GM21526 (cell line): Measurements from ENCODE around the gene PLAAT5.
"Not testable (repeated sequence)": the region's sequence is repeated elsewhere in the genome, so short reads cannot be mapped to it uniquely, and the experiment has no call there.

Experiments
- ATAC-seq: cut with Tn5 transposase; IDR thresholded peaks from one replicate; pipeline ENCODE4 v1.9.1; 2021; ENCODE audit warnings: moderate library complexity; ENCODE audit not compliant: unreplicated experiment, low FRiP score

Gene PLAAT5

DNA sequence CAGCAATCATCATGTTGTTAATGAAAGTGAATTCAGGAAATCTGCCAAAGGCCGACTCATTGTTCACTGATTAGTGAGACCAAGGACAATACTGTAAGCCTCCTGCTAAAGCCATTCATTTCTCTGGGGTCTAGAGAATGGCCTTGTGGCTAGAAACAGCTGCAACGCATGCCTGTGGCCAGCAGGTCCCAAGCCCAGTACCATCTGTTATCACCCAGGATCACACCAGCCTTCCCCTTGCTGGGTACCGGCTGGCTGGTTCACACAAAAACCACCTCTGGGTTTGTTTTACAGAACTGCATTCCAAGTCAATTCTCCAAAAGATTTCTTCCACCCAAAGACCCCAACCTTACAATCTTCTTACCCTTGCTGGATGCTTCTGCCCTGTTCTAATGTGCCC, 1.1 kb downstream of the PLAAT5 start:
- no peak for ATAC-seq

DNA sequence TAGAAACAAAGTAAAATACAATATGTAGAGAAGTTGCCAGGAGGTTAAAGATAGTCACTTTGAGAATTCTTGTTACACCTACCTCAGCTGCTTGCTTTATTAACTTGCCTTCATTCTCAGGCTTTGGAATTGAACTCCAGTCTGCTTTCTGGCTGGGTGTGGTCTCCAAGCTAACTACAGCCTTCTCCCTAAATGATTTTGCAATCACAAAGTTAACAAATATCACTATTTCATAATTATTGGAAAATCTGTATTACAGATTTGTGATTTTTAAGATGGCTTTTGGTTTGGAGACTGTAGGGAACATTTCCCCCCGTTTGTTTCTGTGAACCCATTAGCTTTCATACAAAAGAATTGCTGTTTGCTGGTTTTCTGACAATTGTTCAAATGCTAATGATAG, 2.2 kb downstream of the PLAAT5 start:
- ATAC-seq: no peak

DNA sequence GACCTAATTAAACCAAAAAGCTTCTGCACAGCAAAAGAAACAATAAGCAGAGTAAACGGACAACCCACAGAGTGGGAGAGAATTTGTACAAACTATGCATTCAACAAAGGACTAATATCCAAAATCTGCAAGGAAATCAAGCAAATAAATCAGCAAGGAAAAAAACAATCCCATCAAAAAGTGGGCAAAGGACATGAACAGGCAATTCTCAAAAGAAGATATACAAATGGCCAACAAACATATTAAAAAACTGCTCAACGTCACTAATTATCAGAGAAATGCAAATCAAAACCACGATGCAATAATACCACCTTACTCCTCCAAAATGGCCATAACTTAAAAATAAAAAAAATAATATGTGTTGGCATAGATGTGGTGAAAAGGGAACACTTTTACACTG, 5.2 kb downstream of the PLAAT5 start:
- no peak for ATAC-seq

DNA sequence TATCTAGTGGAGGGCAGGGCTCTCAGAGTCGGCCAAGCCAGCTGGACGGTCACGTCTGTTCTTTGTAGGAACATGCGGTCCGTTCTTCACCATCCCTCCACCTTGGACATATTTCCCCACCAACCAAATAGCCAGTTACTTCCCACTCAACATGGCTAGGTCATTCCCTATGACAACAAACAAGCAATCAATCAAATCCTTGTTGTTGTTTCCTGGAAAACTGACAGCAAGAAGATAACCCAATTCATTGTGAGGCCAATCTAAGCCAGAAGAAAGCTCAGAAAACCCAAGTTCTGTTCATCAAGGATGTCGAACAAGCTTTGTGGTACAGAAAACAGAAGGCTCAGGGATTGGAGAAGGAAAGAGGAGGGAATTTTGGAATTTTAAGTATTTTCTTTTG, 10.9 kb downstream of the PLAAT5 start:
- ATAC-seq: no peak

DNA sequence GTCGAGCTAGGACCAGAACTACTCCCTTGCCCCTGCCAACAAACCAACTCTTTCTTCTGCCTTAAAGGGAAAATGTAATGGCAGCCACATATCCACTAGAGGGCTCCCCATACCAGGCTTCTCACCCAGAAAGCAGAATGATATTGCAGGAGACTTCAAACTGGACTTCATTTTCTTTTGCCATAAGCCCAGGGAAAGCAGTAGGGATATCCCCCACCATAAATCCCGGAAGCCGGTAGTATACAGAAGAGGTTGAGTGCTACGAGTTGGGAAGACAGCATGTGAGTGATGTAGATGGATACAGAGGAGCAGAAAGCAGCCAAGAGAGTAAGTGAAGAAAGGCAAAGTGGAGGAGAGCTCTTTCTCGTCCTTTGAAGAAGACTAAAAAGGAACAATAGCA, 12.1 kb downstream of the PLAAT5 start:
- ATAC-seq: no peak

DNA sequence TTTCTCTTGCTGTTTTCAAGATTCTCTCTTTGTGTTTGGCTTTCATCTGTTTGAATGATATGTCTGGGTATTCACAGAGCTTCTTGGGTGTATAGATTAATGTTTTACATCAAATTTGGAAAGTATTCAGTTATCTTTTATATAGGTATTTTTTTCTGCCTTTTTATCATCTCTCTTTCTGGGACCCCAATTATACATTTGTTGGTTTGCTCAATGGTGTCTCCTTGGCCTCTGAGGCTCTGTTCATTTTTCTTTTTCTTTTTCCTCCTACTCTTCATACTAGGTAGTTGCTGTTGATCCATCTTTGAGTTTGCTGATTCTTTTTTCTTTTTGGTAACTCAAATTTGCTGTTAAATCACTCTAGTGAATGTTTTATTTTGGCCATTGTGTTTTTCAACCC, 14.3 kb downstream of the PLAAT5 start:
- no peak for ATAC-seq

DNA sequence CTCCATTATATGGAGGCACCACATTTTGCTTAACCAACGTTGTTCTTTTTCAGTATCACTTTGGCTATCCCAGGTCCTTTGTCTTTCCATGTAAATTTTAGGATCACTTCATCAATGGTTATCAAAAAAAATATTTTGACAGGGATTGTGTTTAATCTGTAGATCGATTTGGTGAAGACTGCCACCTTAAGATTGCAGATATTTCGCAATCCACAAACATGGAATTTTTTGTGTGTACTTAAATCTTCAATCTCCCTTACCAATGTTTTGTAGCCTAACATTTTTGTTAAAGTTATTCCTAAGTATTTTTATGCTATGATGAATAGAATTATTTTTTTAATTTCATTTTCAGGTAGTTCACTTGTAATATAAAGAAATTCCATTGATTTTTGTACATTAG, 18.6 kb downstream of the PLAAT5 start:
- no peak for ATAC-seq

DNA sequence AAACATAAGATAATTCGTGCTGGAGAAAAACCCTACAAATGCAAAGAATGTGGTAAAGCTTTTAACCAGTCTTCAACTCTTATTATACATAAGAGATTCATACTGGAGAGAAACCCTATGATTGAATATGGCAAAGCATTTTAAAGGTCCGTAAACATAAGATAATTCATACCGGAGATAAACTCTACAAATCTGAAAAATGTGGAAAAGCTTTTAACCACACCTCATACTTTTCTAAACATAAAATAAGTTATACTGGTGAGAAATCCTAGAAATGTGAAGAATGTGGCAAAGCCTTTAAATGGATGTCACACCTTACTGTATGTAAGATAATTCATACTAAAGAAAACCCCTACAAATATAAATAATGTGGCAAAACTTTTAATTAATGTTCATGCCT, 20.7 kb downstream of the PLAAT5 start:
- ATAC-seq: no peak

DNA sequence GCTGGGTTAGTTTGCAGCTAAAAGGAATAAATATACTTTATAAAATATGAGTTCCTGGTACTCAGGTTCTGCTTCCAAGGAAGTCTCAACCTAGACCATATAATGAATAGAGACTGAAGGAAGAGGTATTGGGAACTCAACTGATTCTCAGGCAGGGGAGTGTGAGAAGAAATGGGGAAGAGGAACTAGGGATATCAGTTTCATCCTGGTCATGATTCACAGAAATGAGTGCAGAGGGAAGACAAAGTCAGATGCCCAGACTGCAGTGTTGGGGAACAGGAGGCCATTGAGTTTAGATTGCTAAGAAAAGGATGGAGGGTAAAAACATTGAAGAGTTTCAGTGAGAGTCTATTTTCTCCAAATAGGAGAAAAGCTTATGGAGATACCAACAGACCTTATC, 28.8 kb downstream of the PLAAT5 start:
- ATAC-seq: no peak

DNA sequence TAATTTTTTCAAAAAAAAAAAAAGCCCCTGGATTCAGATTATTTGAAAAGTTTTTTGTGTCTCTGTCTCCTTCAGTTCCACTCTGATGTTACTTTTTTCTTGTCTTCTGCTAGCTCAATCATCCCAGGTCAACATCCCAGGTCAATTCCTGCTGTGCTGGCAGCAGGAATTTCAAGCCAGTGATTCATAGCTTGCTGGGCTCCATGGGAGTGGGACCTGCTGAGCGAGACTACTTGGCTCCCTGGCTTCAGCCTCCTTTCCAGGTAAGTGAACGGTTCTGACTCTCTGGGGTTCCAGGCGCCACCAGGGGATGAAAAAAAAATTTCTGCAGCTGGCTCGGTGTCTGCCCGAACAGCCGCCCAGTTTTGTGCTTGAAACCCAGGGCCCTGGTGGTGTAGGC, 31.4 kb downstream of the PLAAT5 start:
- ATAC-seq: no peak

DNA sequence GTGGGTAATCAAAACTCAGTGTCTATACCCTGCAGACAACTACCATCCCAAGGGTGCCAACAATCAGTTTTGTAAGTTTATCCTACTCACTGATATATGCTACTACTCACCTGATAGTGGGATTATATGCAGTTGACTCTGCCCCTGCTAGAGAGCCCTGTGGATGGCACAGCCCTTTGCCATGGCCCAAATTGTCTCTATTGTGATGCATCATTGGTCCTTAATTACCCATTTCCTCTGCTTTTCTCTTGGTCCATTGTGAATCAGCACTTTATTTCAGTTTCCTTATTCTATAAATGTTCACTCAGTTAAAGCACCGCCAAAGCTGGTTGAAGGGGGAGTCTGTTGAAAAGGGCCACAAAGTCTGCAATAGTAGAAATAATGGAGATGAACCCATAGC, 42.3 kb downstream of the PLAAT5 start:
- ATAC-seq: no peak

DNA sequence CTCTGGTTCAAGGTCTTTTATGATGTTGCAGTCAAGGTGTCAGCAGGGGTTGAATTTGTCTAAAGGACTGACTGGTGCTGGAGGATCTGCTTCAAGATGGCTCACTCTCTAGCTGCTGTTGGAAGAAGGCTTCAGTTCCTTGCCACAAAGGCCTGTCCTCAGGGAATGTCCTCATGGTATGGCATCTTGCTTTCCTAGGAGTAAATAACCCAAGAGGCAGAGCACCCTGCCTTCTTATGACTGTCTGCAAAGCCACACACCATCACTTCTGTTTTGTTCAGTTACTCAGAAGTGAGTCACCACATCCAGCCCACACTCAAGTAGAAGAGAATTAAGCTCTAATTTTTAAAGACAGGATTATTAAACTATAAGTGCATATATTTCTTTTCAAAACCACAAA, 45.2 kb downstream of the PLAAT5 start:
- ATAC-seq: no peak

DNA sequence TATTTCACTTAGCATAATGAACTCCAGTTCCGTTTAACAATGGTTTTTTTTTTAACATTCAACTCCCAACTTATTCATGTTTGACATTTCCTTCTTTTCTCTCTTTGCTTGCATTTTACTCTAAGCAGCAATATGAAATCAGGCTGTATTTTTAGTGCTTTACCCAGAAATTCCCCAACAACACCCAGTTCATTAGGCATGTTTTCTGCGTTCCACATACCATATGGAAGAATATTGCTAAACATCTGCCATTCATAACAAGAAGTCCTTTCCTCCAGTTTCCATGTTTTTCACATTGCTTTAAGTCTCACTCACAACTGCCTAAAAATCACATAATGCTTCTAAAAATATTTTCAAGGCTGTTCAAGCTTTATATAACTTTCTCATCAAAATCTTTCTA, 45.8 kb downstream of the PLAAT5 start:
- no peak for ATAC-seq

DNA sequence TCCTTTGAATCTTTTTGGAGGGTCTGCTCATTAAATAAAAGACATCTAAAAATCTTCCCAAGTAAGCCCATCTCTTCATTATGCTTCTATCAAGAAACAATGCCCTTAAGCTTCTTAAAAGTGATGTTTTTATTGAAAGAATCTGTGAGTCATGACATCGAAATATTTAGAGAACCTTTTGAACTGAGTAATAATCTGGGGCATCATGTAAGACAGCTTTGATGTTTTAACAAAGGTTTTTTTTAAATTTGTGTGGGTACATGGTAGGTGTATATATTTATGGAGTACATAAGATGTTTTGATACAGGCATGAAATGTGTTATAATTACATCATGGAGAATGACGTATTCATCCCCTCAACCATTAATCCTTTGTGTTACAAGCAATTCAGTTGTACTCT, 46.8 kb downstream of the PLAAT5 start:
- no peak for ATAC-seq

DNA sequence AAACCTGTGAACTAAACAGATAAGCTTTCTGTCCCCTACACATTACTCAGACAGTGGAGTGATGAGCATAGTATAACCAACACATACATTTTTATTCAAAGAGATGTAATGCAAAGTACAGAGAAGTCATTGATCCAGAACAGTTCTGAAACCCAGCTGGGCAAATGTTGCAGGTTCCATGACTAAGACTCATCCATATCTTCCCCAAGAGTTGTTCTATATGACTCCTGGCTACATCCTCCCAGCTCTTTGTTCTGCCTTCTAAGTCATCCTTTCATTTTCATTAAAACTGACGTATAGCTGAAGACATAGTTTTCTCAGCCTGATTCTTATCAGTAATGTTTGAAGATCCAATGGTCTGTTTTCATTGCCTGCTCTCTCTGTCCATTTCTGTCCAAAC, 47.3 kb downstream of the PLAAT5 start:
- ATAC-seq: no peak

DNA sequence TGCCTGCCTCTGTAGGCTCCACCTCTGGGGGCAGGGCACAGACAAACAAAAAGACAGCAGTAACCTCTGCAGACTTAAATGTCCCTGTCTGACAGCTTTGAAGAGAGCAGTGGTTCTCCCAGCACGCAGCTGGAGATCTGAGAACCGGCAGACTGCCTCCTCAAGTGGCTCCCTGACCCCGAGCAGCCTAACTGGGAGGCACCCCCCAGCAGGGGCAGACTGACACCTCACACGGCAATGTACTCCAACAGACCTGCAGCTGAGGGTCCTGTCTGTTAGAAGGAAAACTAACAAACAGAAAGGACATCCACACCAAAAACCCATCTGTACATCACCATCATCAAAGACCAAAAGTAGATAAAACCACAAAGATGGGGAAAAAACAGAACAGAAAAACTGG, 55.1 kb downstream of the PLAAT5 start:
- not testable (repeated sequence) for ATAC-seq

DNA sequence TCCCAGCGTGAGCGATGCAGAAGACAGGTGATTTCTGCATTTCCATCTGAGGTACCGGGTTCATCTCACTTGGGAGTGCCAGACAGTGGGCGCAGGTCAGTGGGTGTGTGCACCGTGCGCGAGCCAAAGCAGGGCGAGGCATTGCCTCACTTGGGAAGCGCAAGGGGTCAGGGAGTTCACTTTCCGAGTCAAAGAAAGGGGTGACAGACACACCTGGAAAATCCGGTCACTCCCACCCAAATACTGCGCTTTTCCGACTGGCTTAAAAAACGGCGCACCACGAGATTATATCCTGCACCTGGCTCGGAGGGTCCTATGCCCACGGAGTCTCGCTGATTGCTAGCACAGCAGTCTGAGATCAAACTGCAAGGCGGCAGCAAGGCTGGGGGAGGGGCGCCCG, 55.6 kb downstream of the PLAAT5 start:
- not testable (repeated sequence) for ATAC-seq

DNA sequence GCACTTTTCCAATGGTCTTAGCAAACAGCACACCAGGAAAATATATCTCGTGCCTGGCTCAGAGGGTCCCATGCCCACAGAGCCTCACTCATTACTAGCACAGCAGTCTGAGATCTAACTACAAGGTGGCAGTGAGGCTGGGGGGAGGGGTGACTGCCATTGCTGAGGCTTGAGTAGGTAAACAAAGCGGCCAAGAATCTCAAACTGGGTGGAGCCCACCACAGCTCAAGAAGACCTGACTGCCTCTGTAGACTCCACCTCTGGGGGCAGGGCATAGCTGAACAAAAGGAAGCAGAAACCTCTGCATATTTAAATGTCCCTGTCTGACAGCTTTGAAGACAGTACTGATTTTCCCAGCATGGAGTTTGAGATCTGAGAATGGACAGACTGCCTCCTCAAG, 60.2 kb downstream of the PLAAT5 start:
- not testable (repeated sequence) for ATAC-seq

DNA sequence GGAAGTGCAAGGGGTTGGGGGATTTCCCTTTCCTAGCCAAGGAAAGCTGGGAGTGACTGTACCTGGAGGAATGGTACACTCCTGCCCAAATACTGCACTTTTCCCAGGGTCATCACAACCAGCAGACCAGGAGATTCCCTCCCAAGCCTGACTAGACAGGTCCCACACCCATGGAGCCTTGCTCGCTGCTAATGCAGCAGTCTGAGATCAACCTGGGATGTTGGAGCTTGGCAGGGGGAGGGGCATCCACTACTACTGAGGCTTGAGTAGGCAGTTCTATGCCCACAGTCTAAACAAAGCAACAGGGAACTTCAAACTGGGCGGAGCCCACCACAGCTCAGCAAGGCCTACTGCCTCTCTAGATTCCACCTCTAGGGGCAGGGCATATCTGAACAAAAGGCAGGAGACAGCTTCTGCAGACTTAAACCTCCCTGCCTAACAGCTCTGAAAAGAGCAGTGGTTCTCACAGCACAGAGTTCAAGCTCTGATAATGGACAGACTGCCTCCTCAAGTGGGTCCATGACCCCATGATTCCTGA, 62.9 kb downstream of the PLAAT5 start:
- no peak for ATAC-seq

DNA sequence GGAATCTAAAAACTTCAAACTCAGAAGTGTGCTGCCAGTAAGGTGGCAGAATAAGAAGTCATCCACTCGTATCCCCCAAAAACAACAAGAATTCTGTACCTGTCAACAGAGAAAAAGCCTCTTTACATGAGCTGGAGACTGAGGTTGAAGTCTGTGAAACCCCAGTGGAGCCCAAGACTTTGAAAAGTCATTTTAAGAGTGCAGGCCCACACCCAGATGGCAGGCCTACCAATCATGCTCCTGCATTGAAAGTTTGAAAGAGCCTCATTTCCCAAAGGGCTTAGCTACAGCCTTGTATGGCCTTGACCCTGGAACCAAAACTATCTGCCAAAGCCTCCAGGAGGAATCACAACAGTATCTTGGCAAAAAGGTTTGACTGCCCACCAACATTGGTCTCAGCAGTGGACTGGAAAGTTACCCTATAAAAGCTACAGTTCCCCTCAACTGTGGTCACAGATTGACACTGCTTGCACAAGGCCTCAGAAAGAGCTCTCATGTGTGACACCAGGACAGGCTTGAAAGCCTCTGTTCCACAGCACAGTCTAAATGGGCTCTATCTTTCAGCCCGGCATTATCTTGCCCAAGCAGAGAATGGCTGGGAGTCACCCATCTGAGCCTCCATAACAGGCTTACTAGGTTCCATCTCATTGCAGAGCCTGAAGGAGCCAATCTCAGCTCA, 73.7 kb downstream of the PLAAT5 start:
- no peak for ATAC-seq
